GM21447 (cell line): ENCODE data around the gene VAT1L.

Experiments used
- ATAC-seq: cut with Tn5 transposase; IDR thresholded peaks from one replicate; pipeline ENCODE4 v1.9.1; 2021; ENCODE audit not compliant: unreplicated experiment

VAT1L gene

GRCh38 chr16:77833921-77834634, 45.7 kb downstream of the VAT1L start:
- no peak for ATAC-seq

- no peak for ATAC-seq
Observed at GRCh38 chr16:77834635-77835540, 46.5 kb downstream of the VAT1L start.

GRCh38 chr16:77836801-77837200, 48.4 kb downstream of the VAT1L start:
- ATAC-seq = no peak

DNA sequence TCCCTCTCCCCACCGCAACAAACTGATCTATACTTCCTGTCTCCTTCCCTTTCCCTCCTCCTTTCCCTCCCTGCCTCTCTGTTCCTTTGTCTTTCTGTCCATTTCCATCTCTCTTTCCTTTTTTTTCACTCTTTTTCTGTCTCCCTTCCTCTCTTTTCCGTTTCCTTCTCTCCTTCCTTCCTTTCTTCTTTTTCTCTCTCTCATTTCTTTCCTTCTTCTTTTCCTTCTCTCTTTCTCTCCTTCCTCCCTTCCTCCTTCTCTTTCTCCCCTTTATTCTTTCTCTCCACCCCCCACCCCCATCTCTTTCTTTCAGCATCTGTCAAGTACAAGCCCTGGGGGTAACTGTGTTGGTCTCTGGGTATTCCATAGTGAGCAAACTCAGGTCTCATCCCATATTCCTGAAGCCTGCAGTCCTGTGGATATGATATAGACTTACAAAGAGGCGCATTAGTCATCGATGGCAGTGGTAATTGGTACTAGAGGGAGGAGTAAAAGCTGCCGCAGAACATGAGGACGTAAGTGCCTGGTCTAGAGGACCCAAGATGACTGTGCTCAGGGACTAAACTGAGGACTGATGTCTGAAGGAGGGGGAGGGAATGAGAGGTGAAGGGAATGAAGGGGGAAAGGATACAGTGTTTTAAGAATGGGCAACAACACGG, 50.4 kb downstream of the VAT1L start:
- no peak for ATAC-seq

GRCh38 chr16:77840093-77840492, 51.7 kb downstream of the VAT1L start:
- no peak for ATAC-seq

DNA sequence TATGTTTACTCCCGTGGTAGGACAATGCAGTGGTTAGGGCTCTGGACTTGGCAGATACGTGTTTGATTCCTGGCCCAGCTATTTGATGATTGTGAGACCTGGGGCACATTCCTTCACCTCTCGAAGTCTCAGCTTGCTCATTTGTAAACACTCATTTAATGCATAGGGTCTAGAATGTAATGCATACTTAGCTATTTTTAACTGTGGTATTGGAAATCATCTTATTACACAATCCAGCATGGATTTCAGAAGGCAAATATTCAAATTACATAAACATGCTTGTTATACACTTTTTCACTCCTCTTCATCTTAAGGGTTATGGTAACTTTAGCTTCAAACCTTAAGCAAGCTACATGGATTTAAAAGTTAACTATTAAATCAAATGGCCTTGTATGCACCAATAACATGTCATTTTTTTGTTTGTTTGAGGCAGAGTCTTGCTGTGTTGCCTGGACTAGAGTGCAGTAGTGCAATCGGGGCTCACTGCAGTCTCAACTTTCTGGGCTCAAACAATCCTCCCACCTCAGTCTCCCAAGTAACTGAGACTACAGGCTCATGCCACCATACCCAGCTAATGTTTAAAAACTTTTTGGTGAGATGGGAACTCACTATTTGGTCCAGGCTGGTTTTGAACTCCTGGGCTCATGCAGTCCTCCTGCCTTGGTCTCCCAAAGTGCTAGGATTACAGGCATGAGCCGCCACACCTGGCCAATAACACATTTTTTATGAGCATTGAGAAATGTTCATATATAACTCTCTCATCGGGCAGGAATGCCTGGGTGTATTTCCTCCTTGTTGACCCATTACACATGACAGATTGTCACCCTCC, 52.5 kb downstream of the VAT1L start:
- ATAC-seq = no peak

DNA sequence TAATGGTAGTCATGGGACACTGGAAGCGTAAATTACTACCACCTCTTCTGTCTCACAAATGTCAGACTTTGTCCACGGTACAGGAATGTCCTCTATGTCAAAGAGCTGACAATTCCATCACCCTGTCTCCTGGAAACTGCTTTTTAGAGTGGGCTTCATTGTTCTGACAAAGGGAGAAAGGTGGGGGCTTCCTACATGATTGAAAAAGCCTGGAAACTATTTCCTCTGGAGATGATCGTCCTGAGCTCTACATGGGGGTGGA, 53.1 kb downstream of the VAT1L start:
- no peak for ATAC-seq

DNA sequence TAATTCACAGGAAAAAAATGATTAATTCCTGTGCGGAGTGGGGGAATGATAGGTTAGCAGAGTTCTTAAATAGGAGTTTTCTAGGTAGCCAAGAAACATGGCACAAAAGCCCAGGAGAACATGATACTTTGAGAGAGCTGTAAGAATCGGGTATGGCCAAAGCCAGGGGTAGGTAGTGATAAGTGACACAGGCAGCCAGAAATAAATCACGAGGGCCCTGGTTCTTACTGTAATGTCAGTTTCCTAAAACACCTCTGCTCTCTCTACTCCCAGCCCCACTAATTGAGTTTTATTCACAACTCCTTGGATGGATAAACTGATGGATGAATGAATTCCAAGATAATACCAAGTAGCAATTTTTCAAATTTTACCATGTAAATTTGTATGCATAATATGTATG, 54.1 kb downstream of the VAT1L start:
- ATAC-seq = no peak

- ATAC-seq = no peak
Observed at GRCh38 chr16:77843405-77843804, 55.0 kb downstream of the VAT1L start.

- ATAC-seq = no peak
Observed at GRCh38 chr16:77844801-77845200, 56.4 kb downstream of the VAT1L start.

- no peak for ATAC-seq
Observed at GRCh38 chr16:77849646-77850258, 61.4 kb downstream of the VAT1L start.

DNA sequence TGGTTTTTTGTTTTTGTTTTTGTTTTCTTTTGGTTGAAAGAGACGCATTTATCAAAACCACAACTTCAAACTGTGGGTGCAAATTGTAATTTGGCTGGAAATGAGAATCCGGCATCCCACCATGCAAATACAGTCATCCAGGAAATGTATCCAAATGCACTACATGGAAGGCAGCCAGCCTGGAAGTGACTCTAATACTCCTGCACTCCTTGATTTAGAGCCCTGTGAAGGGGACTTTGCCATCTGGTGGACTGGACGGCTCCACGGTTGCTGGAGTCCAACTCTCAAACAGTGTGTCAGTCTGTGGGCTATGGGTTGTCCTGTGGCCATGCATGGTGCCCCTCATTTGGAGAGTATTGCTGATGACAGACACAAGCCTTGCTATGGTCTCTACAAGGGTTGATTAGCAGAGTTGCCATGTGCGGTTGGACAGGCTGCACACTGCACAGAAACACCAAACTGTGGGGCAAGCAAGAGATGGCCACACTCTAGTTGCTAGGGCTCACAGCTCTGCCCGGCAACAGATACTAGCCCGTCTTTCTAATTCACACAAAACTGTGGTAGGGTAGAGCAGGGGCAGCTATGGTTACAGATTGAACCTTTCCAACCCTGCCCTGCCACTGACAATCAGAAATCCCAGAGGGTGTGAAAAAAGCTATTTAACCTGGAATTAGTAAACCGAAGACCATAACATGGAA, 62.4 kb downstream of the VAT1L start:
- ATAC-seq = no peak

- no peak for ATAC-seq
Observed at GRCh38 chr16:77853161-77853560, 64.8 kb downstream of the VAT1L start.

DNA sequence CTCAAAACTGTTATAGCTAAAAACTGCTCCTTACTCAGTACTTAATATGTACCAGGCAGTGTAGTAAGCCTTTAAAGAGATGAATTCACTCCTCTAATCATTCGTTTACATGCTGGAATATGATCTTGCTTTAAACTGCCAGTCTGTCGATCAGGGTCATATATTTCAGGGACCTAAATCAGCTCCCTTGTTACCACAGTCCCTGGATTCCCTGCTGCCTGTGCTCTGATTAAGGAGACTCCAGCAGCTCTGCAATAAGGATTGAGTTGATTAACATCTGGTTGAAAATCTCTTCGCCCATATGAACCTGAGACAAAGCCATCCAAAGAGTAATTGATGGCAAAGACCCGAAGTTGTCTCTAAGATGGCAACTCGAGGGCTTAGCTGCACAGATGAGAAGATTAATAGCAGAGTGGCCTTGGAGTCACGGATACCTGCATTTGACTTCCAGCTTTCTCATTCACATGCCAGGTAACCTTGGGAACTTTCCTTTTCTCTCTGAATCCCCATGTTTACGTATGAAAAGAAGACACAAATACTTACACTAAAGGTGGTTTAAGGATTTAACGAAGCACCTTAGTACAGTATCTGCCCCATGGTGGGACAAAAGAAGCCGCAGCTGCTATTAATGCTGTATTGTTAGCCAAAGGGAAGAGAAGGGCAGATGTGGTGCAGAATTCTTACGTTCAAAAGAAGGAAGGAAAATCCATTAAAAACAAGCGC, 68.2 kb downstream of the VAT1L start:
- no peak for ATAC-seq

- ATAC-seq = no peak
Observed at GRCh38 chr16:77858060-77858459, 69.7 kb downstream of the VAT1L start.

- no peak for ATAC-seq
Observed at GRCh38 chr16:77859493-77860232, 71.3 kb downstream of the VAT1L start.

DNA sequence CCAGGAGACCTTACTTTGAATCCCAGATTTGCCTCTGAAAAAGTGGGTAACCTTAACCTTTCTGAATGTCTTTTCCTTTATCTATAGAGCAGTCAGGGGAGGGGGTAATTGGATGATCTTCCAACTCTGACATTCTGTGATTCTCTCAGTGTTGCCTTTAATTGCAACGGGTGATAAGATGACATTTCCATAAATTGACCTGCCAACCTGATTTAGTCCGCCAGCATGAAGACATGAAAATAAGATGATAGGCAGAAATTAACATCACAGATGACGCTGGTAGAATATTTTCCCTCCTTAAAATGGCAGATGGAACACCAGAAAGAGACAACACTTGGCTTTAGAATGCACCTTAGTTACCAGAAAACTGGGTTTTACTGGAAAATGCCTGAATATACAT, 72.6 kb downstream of the VAT1L start:
- no peak for ATAC-seq

- no peak for ATAC-seq
Observed at GRCh38 chr16:77863250-77863649, 74.9 kb downstream of the VAT1L start.

DNA sequence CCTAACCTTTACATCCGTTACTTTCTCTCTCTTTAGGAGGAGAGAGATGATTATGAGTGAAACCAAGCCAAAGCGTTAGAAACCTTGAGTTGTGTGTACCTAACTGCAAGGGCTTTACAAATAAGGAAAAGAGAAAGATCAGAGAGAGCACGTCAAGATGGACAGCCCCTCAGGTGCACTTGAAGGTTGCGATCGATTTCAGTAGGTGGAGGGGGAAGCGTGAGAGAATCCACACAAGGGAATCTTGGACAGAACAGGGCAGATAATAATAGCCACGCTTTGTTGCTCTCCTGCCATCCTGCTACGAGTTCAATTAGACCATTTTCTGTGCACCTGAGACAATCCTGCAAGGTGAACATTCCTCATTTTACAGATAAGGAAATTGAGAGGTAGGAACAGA, 78.4 kb downstream of the VAT1L start:
- no peak for ATAC-seq
